ENCODE results near the gene SOX3. TPM values are rescaled to one million over a fixed set of nuclear protein-coding genes. Genes with fewer than 3 reads are reported as not detected.

Gene SOX3
- total and polyA plus RNA-seq, 2 donors (not counting 3 experiments of a cell fraction or from before 2014, with no cell fraction given) = not detected

DNA sequence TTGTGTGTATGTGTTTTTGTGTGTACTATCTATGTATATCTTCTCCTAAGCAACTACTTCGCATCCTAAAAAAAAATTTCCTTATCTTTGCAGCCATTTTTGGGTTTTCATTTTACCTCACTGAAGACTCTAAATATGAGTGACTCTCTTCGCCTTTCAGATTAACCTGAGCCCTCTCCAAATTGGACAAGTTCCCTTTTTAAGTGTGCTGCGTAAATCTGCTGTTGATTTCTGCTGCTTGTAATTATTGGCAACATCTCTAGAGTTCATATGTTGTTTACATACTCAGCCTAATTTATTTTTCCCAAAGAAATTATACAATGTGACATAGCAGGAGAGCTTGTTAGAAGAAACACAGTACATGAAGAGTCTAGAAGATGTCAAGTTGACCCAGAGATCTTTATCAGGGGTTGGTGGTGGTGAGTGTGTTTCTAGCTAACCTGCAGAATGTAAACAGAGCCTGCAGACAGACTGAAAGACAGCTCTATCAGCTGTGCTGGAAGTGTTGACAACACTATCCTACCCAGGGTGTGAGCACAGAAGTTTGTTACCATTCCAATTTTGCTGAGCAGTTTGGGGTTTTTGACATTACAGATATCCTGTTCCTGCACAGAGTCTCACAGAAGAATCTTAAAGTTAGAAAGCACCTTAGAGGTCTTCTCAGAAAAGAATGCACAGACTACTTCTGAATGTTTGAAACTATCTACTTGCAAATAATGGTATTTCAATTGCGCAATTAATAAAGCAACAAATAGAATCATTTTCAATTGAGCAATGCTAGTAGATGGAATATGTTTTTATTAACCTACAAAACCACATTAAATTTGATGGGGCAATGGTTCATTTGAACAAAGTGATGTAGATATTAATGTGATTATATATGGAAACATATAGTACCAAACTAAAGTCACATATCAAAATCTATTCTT is 12.5 kb downstream of the SOX3 start:
- dilution Hi-C loops (cut with MboI; ENCODE audit: extremely low pct_ligation_motif_present, low sequenced_read_pairs) = no loop called here
- no peak for FAIRE-seq
- TF ChIP-seq POLR2A (IDR thresholded peaks at IDR 0.05; ENCODE audit: low read depth, low read length) (no peak), FOS (IDR thresholded peaks at IDR 0.05; ENCODE audit: borderline replicate concordance, insufficient read depth, low read length) (no peak), JUN (IDR thresholded peaks at IDR 0.05; ENCODE audit: borderline replicate concordance, insufficient read depth, insufficient read length, low read depth) (no peak), EZH2 (IDR thresholded peaks at IDR 0.05; ENCODE audit: borderline replicate concordance, low read depth, low read length, severe bottlenecking) (no peak), POLR2AphosphoS5 (IDR thresholded peaks at IDR 0.05; ENCODE audit: insufficient read depth, low read depth, low read length) (no peak)
- TF ChIP-seq, protein P1, sequence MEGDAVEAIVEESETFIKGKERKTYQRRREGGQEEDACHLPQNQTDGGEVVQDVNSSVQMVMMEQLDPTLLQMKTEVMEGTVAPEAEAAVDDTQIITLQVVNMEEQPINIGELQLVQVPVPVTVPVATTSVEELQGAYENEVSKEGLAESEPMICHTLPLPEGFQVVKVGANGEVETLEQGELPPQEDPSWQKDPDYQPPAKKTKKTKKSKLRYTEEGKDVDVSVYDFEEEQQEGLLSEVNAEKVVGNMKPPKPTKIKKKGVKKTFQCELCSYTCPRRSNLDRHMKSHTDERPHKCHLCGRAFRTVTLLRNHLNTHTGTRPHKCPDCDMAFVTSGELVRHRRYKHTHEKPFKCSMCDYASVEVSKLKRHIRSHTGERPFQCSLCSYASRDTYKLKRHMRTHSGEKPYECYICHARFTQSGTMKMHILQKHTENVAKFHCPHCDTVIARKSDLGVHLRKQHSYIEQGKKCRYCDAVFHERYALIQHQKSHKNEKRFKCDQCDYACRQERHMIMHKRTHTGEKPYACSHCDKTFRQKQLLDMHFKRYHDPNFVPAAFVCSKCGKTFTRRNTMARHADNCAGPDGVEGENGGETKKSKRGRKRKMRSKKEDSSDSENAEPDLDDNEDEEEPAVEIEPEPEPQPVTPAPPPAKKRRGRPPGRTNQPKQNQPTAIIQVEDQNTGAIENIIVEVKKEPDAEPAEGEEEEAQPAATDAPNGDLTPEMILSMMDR (IDR thresholded peaks at IDR 0.05; ENCODE audit: extremely low read depth in 1 of 2, insufficient read depth in 1 of 2, low read depth in 1 of 2, low read length in 2 of 2) = no peak

More for the DNA sequence above, 12.5 kb downstream of the SOX3 start:
- ChIA-PET POLR2A (no interaction called here), CTCF (no interaction called here)
- Histone ChIP-seq H3K27me3 (ENCODE audit: control insufficient read depth in 2 of 2, insufficient read depth in 2 of 2, low read length in 2 of 2) (no peaks in the 10 kb centered on the region), H3K9me3 (replicated peaks; ENCODE audit: control insufficient read depth, insufficient read depth, low read length) (no peaks in the 10 kb centered on the region), H3K36me3 (ENCODE audit: control insufficient read depth in 2 of 2, extremely low read depth in 1 of 2, insufficient read depth in 2 of 2, low read length in 2 of 2) (no peaks in the 10 kb centered on the region), H3K9ac (replicated peaks; ENCODE audit: extremely low read depth, insufficient read depth, low read length) (no peak overlapping the region), H3K4me2 (ENCODE audit: insufficient read depth, low read length) (no peak overlapping the region), H2AFZ (ENCODE audit: low read depth, low read length) (no peak overlapping the region), H3K4me1 (ENCODE audit: control insufficient read depth, extremely low read depth, insufficient read depth, low read length) (no peaks in the 10 kb centered on the region), H3K79me2 (ENCODE audit: control insufficient read depth, insufficient read depth, low read length) (no peaks in the 10 kb centered on the region), H3K4me3 (replicated peaks in 1 of 3; ENCODE audit: insufficient read depth in 1 of 3, low read depth in 1 of 3, low read length in 3 of 3) (no peak overlapping the region), H3K9me1 (replicated peaks; ENCODE audit: control insufficient read depth, extremely low read depth, insufficient read depth, low read length) (no peaks in the 10 kb centered on the region), H3K27ac (ENCODE audit: insufficient read depth, low read depth, low read length) (no peak overlapping the region), H4K20me1 (replicated peaks; ENCODE audit: control insufficient read depth, extremely low read depth, insufficient read depth, low read length) (no peaks in the 10 kb centered on the region)
- no TSS peak for BruUV-seq (replicated peaks)
- DNase-seq (ENCODE audit: low read depth, low spot score) = no peak
- intact Hi-C loops (cut with micrococcal nuclease) = no loop called here
